ENCODE measurements around the gene CST6.
A peak's percentile ranks its signal among the peaks of the same experiment; 100 is the strongest.
"Not testable (repeated sequence)": the region's sequence is repeated elsewhere in the genome, so short reads cannot be mapped to it uniquely, and the experiment has no call there.

The CST6 gene

DNA sequence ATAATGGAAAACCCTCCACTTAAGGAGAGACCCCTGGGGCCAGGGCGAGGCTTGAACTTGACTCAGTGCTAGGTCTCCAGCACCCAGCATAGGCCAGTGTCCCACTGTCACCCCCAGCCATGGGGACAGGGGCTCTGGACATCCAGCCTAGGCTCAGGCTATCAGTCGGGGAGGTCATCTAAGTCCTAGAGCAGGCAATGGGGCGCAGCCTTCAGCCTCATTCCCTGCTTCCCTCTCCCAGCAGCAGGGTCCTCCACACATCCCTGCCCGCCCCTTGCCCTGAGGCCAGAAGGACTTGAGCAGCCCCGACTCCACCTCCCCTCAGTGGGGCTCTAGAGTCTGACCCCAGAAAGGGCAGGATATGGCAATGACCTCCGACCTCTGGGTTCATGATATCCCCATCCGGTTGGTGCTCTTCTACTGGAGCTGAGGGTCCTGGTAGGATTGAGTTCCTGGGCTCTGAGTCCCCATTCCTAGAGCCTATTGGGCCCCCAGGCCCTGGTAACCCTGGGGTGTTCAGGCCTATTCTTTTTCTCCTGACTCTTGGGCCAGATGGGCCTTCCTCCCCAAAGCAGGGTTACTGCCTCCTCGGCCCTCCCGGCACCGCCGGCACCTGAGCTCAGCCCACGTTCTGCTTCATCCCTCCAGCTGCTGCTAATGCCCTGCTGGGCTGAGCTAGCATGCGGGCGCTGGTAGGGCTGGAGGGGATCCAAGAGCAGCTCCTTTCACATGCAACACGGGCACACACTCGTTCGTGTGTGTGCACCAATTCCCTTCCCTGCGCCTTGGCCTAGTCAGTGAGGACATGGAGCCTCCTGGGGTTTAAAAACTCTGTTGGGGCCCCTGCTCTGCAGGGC, 4.4 kb downstream of the CST6 start:
- DNase-seq = no peak

GRCh38 chr11:66016793-66017177, 5.0 kb downstream of the CST6 start:
- no peak for DNase-seq

- DNase-seq = no peak
Observed at GRCh38 chr11:66017321-66017720, 5.5 kb downstream of the CST6 start.

- DNase-seq = no peak
Observed at GRCh38 chr11:66020212-66020611, 8.4 kb downstream of the CST6 start.

GRCh38 chr11:66020618-66021357, 9.0 kb downstream of the CST6 start:
- DNase-seq = peak; percentile 84

DNA sequence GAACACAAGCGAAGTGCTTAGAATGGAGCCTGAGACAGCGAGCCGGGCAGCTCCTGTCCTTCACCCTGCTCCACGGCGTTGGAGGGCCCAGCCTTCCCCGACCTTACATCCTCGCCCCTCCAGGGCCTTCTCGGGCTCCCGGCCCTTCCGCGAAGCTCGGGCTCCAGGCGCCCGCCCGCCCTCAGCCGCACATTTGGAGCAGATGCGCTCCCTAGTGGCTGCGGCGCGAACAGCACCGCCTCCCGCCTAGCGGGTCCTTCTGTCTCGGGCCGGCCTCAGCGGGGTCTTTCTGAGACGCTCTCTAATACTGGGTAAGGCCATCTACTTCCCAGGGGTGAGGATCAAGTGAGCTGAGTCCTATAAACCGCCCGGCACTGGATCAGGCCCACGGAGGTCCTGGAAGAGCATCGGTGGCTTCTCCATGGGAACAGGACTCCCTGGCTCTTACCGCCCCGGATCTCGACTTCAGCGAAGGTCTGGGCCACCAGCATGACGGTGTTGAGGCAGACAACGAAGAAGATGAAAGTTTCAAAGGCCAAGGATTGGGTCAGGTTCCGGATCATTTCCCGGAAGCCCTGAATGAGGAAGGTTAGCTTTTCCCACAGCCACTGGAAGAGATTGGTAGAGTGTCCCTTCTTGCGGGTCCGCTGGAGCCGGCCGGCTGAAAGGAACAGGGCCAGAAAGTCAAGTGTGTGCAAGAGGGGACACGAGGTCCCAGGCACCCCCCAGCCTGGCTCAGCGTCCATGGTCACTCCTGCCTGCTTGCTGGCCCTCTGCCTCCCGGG, 10.8 kb downstream of the CST6 start:
- DNase-seq = peak; percentile 43

DNA sequence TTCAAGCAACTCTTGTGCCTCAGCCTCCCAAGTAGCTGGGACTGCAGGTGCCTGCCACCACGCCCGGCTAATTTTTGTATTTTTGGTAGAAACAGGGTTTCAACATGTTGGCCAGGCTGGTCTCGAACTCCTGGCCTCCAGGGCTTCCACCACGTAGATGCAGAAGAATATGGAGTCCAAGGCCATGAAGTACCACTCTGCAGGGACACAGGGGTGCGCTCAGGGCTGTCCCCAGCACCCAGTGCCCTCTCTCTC, 11.3 kb downstream of the CST6 start:
- DNase-seq = not testable (repeated sequence)

GRCh38 chr11:66026017-66026529, 14.3 kb downstream of the CST6 start, which contains the start of gene CATSPER1:
Gene CATSPER1 (minus strand): TSS chr11:66026479. CDS start chr11:66026379, 100 bp downstream.
- DNase-seq = no peak

- DNase-seq = no peak
Observed at GRCh38 chr11:66032957-66033735, 21.3 kb downstream of the CST6 start.

DNA sequence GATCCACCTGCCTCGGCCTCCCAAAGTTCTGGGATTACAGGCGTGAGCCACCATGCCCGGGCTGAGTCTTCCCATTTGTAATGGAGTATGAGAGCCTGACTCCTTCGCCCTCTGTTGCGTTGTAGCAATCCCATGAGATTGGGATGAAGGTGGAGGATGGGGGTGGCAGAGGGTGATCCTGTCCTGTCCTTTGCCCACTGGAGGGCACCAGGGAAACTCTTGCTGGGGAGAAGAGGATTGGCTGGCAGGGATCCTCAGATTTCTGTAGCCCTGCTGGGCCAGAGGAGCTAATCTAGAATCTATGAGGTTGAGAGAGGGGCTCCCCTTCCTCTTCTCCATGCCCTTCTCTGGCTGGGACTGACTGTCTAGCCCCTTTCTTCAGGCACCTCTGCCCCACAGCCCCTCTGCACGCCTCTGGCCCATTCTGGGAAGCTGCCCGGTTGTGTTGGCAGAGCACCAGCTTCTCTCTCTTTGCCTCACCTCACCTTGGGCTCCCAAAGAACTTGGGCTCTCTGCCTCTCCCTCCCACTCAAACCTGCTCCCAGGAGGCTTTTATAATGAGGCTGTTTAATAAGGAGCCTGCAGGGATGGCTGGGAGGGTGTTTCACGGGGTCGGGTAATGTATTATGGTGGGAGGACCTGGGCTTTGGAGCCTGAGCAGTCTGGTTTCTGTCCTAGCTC, 24.0 kb downstream of the CST6 start:
- no peak for DNase-seq

DNA sequence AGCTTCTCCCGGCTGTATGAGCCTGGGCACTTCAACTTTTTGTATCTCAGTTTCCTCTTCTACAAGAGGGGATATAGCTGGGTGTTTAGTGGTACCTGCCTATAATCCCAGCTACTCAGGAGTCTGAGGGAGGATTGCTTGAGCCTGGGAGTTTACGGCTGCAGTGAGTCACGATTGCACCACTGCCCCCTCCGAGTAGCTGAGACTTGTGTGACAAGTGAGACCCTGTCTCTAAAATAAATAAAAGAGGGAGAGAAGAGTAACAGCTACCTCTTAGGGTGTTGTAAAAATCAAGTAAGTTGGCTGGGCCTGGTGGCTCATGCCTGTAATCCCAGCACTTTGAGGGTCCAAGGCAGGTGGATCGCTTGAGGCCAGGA, 24.5 kb downstream of the CST6 start:
- DNase-seq = no peak

DNA sequence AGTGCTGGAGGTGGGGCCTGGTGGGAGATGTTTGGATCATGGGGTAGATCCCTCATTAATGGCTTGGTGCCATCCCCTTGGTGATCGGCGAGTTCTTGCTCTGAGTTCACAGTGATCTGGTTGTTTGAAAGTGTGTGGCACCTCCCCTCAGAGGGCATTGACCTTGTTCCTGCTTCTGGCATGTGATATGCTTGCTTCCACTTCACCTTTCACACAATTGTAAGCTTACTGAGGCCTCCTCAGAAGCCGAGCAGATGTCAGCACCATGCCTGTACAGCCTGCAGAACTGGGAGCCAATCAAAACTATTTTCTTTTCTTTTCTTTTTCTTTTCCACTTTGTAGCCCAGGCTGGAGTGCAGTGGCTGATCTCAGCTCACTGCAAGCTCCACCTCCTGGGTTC, 25.5 kb downstream of the CST6 start:
- DNase-seq = no peak

DNA sequence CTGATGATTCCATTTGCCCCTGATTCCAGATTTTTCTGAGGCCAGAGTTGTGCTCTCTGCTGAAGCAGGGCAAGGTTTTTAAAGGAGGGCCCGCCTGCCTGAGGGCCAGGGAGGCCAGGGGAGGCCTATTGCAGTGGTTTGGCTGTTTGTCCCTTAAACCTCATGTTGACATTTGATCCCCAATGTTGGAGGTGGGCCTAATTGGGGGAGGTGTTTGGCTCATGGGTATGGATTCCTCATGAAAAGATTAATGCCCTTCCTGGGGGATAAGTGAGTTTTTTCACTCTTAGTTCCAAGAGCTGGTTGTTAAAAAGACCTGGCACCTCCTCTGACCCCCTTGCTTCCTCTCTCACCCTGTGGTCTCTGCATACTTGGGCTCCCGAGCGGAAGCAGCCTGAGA, 28.0 kb downstream of the CST6 start:
- DNase-seq = no peak

- no peak for DNase-seq
Observed at GRCh38 chr11:66042227-66042995, 30.6 kb downstream of the CST6 start.

- no peak for DNase-seq
Observed at GRCh38 chr11:66042996-66043906, 31.4 kb downstream of the CST6 start.

DNA sequence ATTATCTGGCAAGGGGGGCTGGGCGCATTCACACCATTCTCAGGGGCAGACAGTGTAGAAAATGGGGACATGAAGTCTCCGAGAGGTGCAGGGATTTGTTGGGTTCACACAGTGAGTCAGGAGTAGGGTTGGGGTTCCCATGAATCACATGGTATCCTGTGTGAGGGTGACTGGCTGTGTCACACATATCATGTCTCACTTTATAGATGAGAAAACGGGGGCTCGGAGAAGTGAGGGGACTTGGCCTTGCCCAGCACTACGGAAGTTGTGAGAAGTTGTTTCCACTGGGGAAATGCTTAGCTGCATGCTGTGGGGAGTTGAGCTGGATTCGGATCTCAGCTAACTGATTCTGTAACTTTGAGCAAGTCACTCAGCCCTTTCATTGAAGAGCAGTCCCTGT, 32.9 kb downstream of the CST6 start:
- no peak for DNase-seq

- peak; percentile 51 for DNase-seq
Observed at GRCh38 chr11:66045177-66045639, 33.4 kb downstream of the CST6 start.

- no peak for DNase-seq
Observed at GRCh38 chr11:66046901-66047300, 35.1 kb downstream of the CST6 start.

- peak; percentile 86 for DNase-seq
Observed at GRCh38 chr11:66047541-66048365, 35.9 kb downstream of the CST6 start.
